HK-2 (cell line): ENCODE results near the gene ASB18.

ENCODE experiments used
- DNase-seq: peaks from one replicate; pipeline ENCODE4 v3.0.0-alpha.2; 2018; ENCODE audit not compliant: unreplicated experiment

The ASB18 gene

GRCh38 chr2:236208019-236208926 lies 55.9 kb downstream of the ASB18 start:
- DNase-seq: no peak

GRCh38 chr2:236207472-236207871 lies 56.7 kb downstream of the ASB18 start:
- no peak for DNase-seq

- DNase-seq: no peak
Measured at GRCh38 chr2:236205867-236206645, 58.1 kb downstream of the ASB18 start.

GRCh38 chr2:236204953-236205352 lies 59.3 kb downstream of the ASB18 start:
- no peak for DNase-seq

- DNase-seq: no peak
Measured at GRCh38 chr2:236200378-236200777, 63.8 kb downstream of the ASB18 start.

DNA sequence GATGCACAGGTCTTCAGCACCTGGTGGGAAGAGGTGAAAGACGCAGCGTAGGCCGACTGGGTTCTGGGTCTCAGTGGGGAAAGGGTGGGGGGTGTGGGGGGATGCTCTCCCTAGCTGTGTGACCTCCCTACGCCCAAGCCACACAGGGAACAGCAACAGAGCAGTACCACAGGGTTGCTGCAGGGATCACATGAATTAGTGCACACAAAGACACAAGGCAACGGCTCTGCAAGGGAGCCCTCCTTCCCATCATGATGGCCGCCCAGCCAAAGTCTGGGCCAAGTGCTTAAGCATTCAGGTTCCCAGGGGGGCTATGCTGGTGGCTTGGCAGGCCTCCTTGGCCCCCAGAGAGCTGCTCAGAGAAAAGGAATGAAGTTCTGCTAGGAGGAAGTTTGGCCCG lies 67.8 kb downstream of the ASB18 start:
- DNase-seq: no peak

DNA sequence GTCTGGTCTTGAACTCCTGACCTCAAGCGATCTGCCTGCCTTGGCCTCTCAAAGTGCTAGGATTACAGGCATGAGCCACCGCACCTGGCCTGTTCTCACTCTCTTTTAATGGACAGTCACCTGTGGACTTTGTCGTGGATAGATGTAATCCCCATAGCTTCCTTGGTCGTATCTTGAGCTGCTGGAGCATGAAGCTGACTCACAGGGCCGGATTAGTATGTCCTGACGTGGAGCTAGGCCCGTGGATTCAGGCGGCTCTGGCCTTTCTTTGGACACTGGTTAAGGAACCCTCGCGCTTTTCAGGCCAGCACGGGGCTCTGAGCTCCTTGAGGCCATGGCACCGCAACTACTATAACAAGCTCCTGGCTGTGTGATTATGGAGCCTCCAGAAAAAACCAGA lies 68.5 kb downstream of the ASB18 start:
- DNase-seq: peak; percentile 68

GRCh38 chr2:236194786-236195185 lies 69.4 kb downstream of the ASB18 start:
- no peak for DNase-seq

DNA sequence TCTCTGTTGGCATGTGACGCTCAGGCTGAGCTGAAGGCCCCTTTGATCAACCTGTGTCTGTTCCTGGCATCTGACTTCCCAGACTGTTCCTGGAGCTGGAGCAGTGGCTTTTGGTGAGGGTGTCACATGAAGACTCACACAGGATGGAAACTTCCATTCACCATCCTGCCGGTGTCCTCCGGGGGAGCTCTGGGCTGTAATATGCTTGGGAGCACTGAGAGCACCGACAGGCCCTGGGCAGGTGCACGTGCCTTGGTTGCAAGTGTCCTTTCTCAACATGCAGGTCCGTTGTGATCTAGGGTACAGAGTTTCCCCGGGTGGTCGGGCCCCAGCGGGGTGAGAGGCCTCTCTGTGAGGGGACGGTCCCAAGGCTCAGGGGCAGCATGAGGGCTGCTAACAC lies 71.2 kb downstream of the ASB18 start:
- DNase-seq: no peak

DNA sequence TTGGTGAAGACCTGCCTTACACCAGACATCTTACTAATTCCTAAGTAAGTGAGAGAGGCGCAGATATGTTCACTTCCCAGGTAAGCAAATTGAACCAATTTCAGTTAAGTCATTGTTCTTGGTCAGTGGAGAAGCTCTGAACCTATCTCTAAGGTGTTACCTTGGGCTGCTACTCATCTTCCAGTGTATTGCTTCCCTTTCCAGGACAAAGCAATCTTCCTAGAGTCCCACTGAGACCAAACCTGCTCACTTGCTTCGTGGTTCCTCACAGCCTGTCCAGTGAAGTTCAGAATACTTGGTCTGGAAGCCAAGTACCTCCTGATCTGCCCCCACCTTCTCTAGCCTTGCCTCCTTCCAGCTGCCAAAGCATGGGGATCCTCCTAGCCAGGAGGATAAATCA lies 73.5 kb downstream of the ASB18 start:
- DNase-seq: no peak

DNA sequence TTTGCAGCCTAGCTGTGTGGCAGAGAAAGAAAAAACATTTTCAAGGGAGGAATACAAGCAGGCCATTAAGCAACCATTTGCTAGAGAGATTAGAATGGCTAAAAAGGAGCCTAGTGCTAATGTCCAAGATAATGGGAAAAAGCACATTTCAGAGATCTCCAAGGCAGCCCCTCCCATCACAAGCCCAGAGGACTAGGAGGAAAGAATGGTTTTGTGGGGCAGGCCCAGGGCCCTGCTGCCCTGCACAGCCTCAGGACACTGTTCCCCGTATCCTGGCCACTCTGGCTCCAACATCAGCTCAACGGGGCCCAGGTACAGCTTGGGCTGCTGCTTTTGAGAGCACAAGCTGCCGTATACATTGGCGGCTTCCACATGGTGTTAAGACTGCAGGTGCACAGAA lies 79.5 kb downstream of the ASB18 start:
- DNase-seq: no peak

DNA sequence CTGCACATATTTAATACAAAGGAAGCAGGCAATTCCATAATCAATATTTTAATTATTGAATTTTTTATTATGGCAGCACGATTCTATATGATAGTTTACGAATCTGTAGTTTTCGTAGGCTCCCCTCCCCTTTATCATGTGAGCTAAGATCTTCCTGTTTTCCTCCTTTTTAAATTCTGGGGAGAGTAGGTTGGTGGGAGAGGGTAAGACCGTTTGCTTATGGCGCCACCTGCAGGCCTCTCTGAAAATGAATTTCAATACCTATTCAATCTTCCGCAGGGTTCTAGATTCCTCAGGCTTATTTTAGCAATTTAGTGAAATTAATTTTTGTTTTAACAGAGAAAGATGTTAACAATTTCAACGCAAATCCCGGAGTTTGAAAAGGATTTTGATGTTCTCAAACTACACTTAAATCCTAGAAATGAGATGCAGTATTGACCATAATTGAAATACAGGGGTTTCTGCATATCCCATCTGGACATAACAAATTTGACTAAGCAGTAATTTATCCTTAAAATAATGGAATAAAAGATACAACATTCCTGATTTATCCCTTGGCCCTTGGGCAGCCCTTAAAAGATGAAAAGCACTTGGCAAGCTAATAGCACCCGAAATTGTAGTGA lies 83.3 kb downstream of the ASB18 start:
- peak; percentile 58 for DNase-seq

DNA sequence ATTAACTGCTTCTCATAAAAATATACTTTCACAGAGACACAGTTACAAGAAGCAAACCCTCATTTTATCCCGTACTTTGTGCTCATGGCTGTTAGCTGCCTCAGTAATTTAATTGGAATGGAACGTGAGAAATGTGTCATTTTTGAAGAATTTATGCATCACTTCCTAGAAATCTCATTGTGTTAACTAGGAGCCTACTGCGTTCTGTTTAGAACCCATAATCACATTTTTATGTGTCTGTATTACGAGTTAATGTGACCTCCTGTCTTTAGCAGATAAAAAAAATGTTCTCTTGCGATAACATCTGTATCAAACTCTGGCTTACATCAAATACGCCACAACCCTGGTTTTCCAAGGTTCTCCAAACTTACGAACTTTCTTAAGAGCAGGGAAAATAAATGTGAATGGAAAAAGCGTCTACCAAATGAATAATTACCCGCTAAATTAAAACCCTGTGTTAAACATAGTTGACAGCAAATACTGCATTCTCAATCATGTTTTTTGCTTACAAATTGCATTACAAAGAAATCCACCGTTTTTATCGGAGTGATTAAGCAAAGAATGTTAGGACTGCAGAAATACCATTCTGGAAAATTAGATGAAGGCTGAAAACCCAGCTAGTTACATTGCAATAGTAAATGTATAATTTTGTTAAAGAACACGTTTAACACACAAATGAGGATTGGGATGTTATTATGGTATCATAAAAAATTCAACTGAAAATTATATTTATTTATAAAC lies 84.0 kb downstream of the ASB18 start:
- no peak for DNase-seq

DNA sequence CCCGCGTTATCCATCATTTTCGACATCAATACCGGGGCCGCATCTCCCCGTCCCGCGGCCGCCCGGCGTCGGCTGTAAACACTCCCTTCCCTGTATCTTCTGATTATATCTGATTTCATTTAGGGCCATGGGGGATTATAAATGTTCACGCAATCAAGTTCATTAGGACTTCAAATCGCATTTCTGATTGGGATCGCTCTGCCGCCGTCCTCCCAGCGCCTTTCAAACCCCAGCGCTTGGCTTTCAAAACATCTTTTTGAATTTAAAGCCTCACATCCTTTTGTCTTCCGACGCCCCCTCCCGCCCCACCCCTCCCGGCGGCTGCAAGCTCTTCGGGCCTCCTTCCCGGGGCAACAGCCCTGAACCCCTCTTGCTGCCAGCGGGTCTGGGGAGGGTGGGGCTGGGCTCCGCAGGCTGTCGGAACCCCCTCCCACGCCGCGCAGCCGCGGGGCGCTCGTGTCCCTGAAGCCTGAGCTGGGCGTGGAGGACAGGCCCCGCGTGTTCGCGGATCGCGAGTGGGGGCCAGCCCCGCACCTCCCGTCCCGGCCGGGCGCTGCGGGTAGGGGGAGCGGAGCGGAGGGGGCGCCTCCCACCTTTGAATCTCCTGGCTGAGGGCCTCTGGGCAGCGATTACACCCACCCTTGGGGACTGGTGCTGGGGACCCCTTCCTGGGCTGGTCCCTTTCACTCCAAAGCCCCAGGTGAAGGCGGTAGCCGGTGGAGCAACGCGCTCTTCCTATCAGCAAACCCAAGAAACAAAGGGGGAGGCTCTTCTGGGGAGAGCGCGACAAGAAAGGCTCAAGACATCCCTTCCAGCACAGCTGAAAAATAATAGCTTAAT lies 84.8 kb downstream of the ASB18 start:
- DNase-seq: peak; percentile 46

DNA sequence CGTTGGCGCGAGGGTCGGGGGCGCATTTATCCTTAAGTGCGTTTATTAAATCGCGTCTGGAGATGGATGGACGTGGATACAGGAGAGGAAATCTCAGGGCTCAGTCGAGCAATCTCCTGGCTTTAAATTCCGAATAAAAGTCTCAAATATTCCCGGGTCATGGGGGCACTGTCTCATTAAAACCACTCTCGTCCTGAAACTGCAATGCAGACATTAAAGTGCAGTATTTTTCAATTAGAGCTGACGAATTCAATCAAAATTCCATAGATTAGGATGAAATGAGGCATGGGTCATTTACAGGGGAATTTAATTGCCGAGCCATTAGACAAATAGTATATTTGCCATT lies 85.3 kb downstream of the ASB18 start:
- DNase-seq: no peak

- peak; percentile 90 for DNase-seq
Measured at GRCh38 chr2:236177967-236178889, 86.0 kb downstream of the ASB18 start.

DNA sequence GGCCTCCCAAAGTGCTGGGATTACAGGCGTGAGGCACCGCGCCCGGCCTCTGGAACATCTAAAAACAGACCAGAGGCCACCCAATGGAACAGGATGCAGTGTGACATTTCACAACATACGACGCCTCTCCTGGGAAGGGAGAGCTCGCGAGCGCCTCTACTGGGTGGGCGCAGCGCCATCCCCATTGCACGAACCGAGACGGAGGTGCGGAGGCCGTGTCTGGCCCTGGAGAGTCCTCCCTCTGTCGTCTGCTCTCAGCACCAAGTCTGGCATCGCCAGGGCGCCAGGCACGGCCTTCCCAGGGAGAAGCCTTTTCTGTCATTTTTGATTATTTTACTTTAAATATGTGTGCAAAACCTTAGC lies 86.6 kb downstream of the ASB18 start:
- peak; percentile 81 for DNase-seq

DNA sequence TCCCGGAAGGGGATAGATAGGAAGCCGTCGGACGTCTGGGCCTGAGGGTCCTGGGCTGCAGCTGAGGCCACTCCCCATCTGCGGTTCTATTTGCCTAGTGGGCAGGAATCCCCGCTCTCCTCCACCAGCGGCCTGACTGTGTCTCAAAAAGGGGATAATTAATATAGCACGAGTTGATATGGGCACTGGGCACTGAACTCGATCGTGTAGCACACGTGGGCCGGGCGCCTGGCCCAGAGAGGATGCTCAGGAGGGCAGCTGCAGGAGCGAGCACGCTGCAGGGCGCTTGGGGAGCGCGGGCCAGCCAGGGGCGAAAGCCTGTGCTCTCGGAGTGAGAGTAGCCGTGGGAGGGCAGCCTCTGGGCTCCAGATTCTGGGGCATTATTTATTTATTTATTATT lies 87.3 kb downstream of the ASB18 start:
- DNase-seq: no peak

GRCh38 chr2:236176417-236176816 lies 87.8 kb downstream of the ASB18 start:
- no peak for DNase-seq

DNA sequence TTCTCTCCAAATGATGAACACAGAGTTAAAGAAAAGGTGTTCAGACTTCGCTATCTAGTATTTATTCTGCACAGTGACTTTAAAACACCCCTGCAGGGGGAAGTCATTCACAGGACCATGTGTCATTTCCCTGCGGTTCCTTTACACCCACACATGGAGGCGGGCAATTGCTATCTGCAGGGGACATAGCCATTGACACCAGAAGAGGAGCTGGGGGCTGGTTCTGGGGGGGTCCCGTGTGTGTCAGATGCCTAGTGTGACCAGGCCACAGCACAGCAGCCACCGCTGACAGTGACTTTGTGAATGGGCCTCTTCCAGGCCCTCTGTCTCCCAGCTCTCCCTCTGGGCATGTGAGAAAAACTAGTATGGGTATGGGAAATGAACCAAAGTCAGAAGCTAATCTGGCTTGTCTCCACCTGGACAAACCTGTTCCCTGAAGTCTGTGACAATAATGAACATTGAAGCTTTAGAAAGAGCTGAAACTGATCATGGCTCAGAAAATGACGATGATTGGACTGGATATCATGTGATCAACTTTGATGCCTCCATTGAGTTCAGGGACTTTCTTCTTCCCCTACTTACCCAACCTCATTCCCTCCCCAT lies 88.6 kb downstream of the ASB18 start:
- DNase-seq: peak; percentile 53
